ENCODE measurements around the gene TLE5.

GRCh38 chr19:3071768-3072167, 9.5 kb upstream of the TLE5 start:
- TF ChIP-seq EP300 (IDR thresholded peaks at IDR 0.05) (no peak), POLR2A (IDR thresholded peaks at IDR 0.05) (no peak), CTCF (IDR thresholded peaks at IDR 0.05) (no peak), POLR2AphosphoS5 (IDR thresholded peaks at IDR 0.05) (no peak)

Measured in upper lobe of left lung (tissue), 4 donors.